Psoas muscle (tissue), 8 donors: Measurements from ENCODE around the gene GRIK1. TPM values are rescaled to one million over a fixed set of nuclear protein-coding genes. Genes with fewer than 3 reads are reported as not detected.

Source experiments
- ATAC-seq, 4 donors: fragments of 200-7000 bp; cut with Tn5 transposase; one replicate each; pipeline ENCODE4 v1.9.1; 2020; ENCODE audit warnings: moderate library complexity in 3 of 4, mild to moderate bottlenecking in 2 of 4
- DNase-seq, 2 donors: peaks; one replicate each; pipeline ENCODE4 v3.0.0-alpha.2; 2020
- H3K27ac ChIP-seq: fragments of 200-600 bp; one replicate; pipeline ENCODE4 v1.8.0; 2022
- H3K27me3 ChIP-seq, 3 donors: fragments of 200-600 bp in 1 of 3; one replicate each; pipeline versions ENCODE4 v1.6.1 to v1.8.0; 2013 to 2022; ENCODE audit warnings: low read length in 2 of 3, mild to moderate bottlenecking in 2 of 3, moderate library complexity in 1 of 3; ENCODE audit not compliant: insufficient read depth in 3 of 3
- H3K36me3 ChIP-seq, 2 donors: fragments of 200-600 bp in 1 of 2; one replicate each; pipeline versions ENCODE4 v1.6.1 to v1.8.0; 2013 to 2022; ENCODE audit warnings: low read depth in 1 of 2, mild to moderate bottlenecking in 1 of 2, moderate library complexity in 1 of 2; ENCODE audit not compliant: insufficient read depth in 1 of 2
- H3K4me1 ChIP-seq: fragments of 200-600 bp; one replicate; pipeline ENCODE4 v1.8.0; 2022
- H3K4me3 ChIP-seq: fragments of 200-600 bp; one replicate; pipeline ENCODE4 v1.8.0; 2022; ENCODE audit warnings: mild to moderate bottlenecking
- H3K9me3 ChIP-seq: fragments of 200-600 bp; one replicate; pipeline ENCODE4 v1.8.0; 2022
- WGBS, 3 donors: extraction: QIAGEN DNeasy Blood & Tissue Kit; methylation state at CpG; one replicate each; pipeline versions ENCODE4 v1.1.6 to v1.1.7; 2013; 5-methylcytosine and 5-hydroxymethylcytosine counted together
- intact Hi-C, 2 donors: fragments of 100-400 bp; cut with DNase I; formaldehyde crosslinking; loops; one replicate each; pipeline versions ENCODE4 v1.11.0 to v1.14.2; 2022
- polyA plus RNA-seq, 3 donors: library from polyadenylated mRNA; stranded (reverse); fragments of 200-250 nt; gene quantifications; one replicate each; pipeline ENCODE4 v1.2.3, GENCODE V29; 2013
- total RNA-seq, 4 donors: library from RNA; stranded (reverse); fragmentation: NEBNext Ultra II Directional in 2 of 4; extraction: Animal tissue kit (Norgen Biotek cat#: 25700) in 2 of 4; gene quantifications; one replicate each; pipeline versions ENCODE4 v1.2.1 to v1.2.4, GENCODE V29; 2021 to 2023
- TF ChIP-seq, protein P1 (sequence below): fragments of 200-600 bp; IDR thresholded peaks from one replicate; pipeline ENCODE4 v1.8.0; 2022; ENCODE audit warnings: antibody characterized with exemption
- donor health status: healthy with polysubstance abuse.
- donor health status: DM: no; HTN: no; CAD: no; lungs with moderate emphysema.
- donor health status: Bipolar disorder and iron deficiency.
- donor health status: healthy.
- donor health status: DM: yes; HTN: yes; CAD: no.
- donor health status: DM: no; HTN: no; CAD: no.
- donor health status: DM: no; HTN: no; CAD: no.
- donor health status: DM: yes; HTN: yes; CAD: no.

The GRIK1 gene
- total and polyA plus RNA-seq, 7 donors = 0.01 to 0.04 TPM; not detected in 5

- DNase-seq = no peak
- H3K4me1 ChIP-seq = no peaks in the 10 kb centered on the region
- no peak for ATAC-seq
- H3K27ac ChIP-seq = no peak overlapping the region
- no peaks in the 10 kb centered on the region for H3K27me3 ChIP-seq
- TF ChIP-seq, protein P1, sequence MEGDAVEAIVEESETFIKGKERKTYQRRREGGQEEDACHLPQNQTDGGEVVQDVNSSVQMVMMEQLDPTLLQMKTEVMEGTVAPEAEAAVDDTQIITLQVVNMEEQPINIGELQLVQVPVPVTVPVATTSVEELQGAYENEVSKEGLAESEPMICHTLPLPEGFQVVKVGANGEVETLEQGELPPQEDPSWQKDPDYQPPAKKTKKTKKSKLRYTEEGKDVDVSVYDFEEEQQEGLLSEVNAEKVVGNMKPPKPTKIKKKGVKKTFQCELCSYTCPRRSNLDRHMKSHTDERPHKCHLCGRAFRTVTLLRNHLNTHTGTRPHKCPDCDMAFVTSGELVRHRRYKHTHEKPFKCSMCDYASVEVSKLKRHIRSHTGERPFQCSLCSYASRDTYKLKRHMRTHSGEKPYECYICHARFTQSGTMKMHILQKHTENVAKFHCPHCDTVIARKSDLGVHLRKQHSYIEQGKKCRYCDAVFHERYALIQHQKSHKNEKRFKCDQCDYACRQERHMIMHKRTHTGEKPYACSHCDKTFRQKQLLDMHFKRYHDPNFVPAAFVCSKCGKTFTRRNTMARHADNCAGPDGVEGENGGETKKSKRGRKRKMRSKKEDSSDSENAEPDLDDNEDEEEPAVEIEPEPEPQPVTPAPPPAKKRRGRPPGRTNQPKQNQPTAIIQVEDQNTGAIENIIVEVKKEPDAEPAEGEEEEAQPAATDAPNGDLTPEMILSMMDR = no peak
- no peaks in the 10 kb centered on the region for H3K9me3 ChIP-seq
- WGBS, 3 donors = 19 to 32% (median 29%) methylated on average over 4 of the region's 4 CpGs
- no peak overlapping the region for H3K4me3 ChIP-seq
- no peaks in the 10 kb centered on the region for H3K36me3 ChIP-seq
- intact Hi-C loops = no loop called here
These were observed 128.9 kb downstream of the GRIK1 start for GRCh38 chr21:29810871-29811270.

- intact Hi-C loops = no loop called here
- Histone ChIP-seq H3K27ac (no peak overlapping the region), H3K4me3 (no peak overlapping the region), H3K9me3 (no peaks in the 10 kb centered on the region), H3K4me1 (no peaks in the 10 kb centered on the region), H3K27me3 (peaks cover 0 to 6% (median 0%) of the 10 kb centered on the region in 3 donors), H3K36me3 (no peaks in the 10 kb centered on the region)
- ATAC-seq = no peak
- WGBS, 3 donors = 16 to 30% (median 29%) methylated on average over 2 of the region's 2 CpGs
- no peak for DNase-seq
- TF ChIP-seq, protein P1 = no peak
These were observed 131.6 kb downstream of the GRIK1 start for GRCh38 chr21:29808153-29808552.

- Histone ChIP-seq H3K9me3 (no peaks in the 10 kb centered on the region), H3K4me3 (no peak overlapping the region), H3K27me3 (peaks cover 0 to 8% (median 0%) of the 10 kb centered on the region in 3 donors), H3K36me3 (no peaks in the 10 kb centered on the region), H3K27ac (no peak overlapping the region), H3K4me1 (no peaks in the 10 kb centered on the region)
- ATAC-seq (no peak), DNase-seq (no peak)
- intact Hi-C loops = no loop called here
- TF ChIP-seq, protein P1 = no peak
- WGBS, 3 donors = 39 to 55% (median 44%) methylated on average over 1 of the region's 1 CpG
These were observed 134.7 kb downstream of the GRIK1 start for GRCh38 chr21:29805105-29805504.

DNA sequence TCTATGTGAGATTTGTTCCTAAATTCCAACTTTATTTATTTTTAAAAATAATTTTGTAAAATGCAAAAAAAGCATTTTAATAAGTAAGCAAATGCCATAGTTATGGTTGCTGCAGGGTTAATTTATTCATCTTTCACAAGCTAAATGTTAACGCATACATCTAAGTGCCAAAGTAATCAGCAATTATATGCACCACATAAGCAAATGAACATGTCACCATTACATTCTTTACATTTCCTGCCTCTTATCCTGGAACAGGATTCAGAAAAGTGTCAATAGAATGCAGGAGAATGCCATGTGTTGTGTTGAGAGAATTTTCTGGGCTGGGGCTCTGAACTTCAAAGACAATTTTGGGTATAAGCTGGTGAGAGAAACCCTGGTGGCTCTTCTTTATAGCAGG, 136.6 kb downstream of the GRIK1 start:
- WGBS, 3 donors = 53 to 57% (median 54%) methylated on average over 1 of the region's 1 CpG
- Histone ChIP-seq H3K4me1 (no peaks in the 10 kb centered on the region), H3K4me3 (no peak overlapping the region), H3K27me3 (peaks cover 0 to 8% (median 0%) of the 10 kb centered on the region in 3 donors), H3K36me3 (no peaks in the 10 kb centered on the region), H3K9me3 (no peaks in the 10 kb centered on the region), H3K27ac (no peak overlapping the region)
- intact Hi-C loops = no loop called here
- DNase-seq (no peak), ATAC-seq (no peak)
- TF ChIP-seq, protein P1 = no peak

DNA sequence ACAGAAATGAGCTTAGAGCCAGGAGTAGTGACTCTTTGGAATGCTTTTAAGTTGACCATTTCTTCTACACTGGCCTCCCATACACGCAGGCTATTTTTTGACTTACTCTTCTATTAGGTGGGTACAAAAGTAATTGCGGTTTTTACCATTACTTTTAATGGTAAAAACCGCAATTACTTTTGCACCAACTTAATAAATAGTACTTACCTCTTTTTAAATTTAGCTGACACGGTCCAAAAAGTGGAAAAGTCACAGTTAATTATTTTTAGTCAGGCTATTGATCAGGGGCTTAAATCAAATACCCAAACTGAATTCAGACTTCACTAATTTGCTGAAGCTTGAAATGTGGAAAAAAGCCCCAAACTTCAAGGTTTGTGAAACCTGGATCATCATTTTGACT, 138.7 kb downstream of the GRIK1 start:
- no peak for DNase-seq
- Histone ChIP-seq H3K27me3 (peaks cover 0 to 8% (median 0%) of the 10 kb centered on the region in 3 donors), H3K4me1 (no peaks in the 10 kb centered on the region), H3K27ac (no peak overlapping the region), H3K4me3 (no peak overlapping the region), H3K36me3 (no peaks in the 10 kb centered on the region), H3K9me3 (no peaks in the 10 kb centered on the region)
- WGBS, 3 donors = 79 to 83% (median 81%) methylated on average over 4 of the region's 4 CpGs
- TF ChIP-seq, protein P1 = no peak
- no peak for ATAC-seq
- intact Hi-C loops = no loop called here
